Vagina (tissue), 2 donors: ENCODE data around the gene NDUFA6. TPM values are rescaled to one million over a fixed set of nuclear protein-coding genes. Genes with fewer than 3 reads are reported as not detected.

Experiments used
- DNase-seq, 2 donors: peaks; one replicate each; pipeline ENCODE4 v3.0.0-alpha.2; 2017; ENCODE audit errors: extremely low spot score in 2 of 2
- H3K27ac ChIP-seq: fragments of 200-600 bp; sonication (generic); one replicate; pipeline ENCODE4 v1.5.1; 2019
- H3K27me3 ChIP-seq: fragments of 200-600 bp; sonication (generic); one replicate; pipeline ENCODE4 v1.5.1; 2019
- H3K36me3 ChIP-seq, 2 donors: fragments of 200-600 bp; sonication (generic); one replicate each; pipeline ENCODE4 v1.5.1; 2017 to 2019
- H3K4me1 ChIP-seq: fragments of 200-600 bp; sonication (generic); one replicate; pipeline ENCODE4 v1.5.1; 2019
- H3K4me3 ChIP-seq, 2 donors: fragments of 200-600 bp; sonication (generic); 1 replicate in 1 of 2; 2 replicates in 1 of 2; pipeline ENCODE4 v1.5.1; 2016 to 2019
- H3K9me3 ChIP-seq: fragments of 200-600 bp; sonication (generic); one replicate; pipeline ENCODE4 v1.5.1; 2019
- POLR2A ChIP-seq, 2 donors: fragments of 450-650 bp; IDR thresholded peaks; one replicate each; pipeline ENCODE4 v1.6.1; 2017; ENCODE audit warnings: antibody characterized with exemption in 2 of 2, mild to moderate bottlenecking in 2 of 2, moderate library complexity in 2 of 2
- POLR2AphosphoS5 ChIP-seq, 2 donors: sonication (generic); formaldehyde crosslinking; IDR thresholded peaks; one replicate each; pipeline ENCODE4 v1.9.0; 2017; ENCODE audit warnings: antibody characterized with exemption in 2 of 2, mild to moderate bottlenecking in 2 of 2, low read depth in 1 of 2; ENCODE audit not compliant: insufficient read depth in 1 of 2
- intact Hi-C: fragments of 100-400 bp; cut with DNase I; formaldehyde crosslinking; loops from one replicate; pipeline ENCODE4 v1.15.1; 2023
- small RNA-seq: library from RNA; depleted of rRNA; stranded (forward); fragments of <200 nt; gene quantifications from one replicate; pipeline ENCODE3, GENCODE V24; 2016
- total RNA-seq: library from RNA; depleted of rRNA; stranded (reverse); fragments of >200 nt; gene quantifications from one replicate; pipeline ENCODE4 v1.2.3, GENCODE V29; 2016
- TF ChIP-seq, protein P1 (sequence below), 3 experiments: fragments of 450-650 bp in 2 of 3; fragments of 200-600 bp in 1 of 3; sonication (generic) in 1 of 3; IDR thresholded peaks; one replicate each; pipeline ENCODE4 v1.5.1; 2017 to 2019; ENCODE audit warnings: antibody characterized with exemption in 3 of 3, mild to moderate bottlenecking in 2 of 3, moderate library complexity in 2 of 3

Gene NDUFA6
- total RNA-seq, 1 donor from 2014 or later, result 42.0 TPM

DNA sequence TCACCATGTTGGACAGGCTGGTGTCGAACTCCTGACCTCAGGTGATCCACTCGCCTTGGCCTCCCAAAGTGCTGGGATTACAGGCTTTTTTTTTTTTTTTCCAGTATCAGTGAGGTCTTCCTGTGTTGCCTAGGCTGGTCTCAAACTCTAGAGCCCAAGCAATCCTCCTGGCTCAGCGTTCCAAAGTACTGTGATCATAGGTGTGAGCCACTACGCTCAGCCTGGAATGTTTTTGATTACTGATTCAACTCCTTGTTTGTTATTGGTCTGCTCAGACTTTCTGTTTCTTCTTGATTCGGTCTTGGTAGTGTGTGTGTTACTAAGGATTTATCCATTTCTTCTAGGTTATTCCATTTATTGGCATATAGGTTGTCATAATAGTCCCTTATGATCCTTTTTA is 51.3 kb downstream of the NDUFA6 start:
- intact Hi-C loops, result no loop called here
- Histone ChIP-seq H3K36me3 (no peaks in the 10 kb centered on the region), H3K4me3 (no peak overlapping the region), H3K27ac (no peak overlapping the region), H3K9me3 (peaks cover 6% of the 10 kb centered on the region), H3K27me3 (no peaks in the 10 kb centered on the region), H3K4me1 (no peaks in the 10 kb centered on the region)
- DNase-seq, result no peak
- TF ChIP-seq POLR2A (IDR thresholded peaks at IDR 0.05) (no peak), POLR2AphosphoS5 (IDR thresholded peaks at IDR 0.05; ENCODE audit: insufficient read depth in 1 of 2, low read depth in 1 of 2) (no peak)
- TF ChIP-seq, protein P1, sequence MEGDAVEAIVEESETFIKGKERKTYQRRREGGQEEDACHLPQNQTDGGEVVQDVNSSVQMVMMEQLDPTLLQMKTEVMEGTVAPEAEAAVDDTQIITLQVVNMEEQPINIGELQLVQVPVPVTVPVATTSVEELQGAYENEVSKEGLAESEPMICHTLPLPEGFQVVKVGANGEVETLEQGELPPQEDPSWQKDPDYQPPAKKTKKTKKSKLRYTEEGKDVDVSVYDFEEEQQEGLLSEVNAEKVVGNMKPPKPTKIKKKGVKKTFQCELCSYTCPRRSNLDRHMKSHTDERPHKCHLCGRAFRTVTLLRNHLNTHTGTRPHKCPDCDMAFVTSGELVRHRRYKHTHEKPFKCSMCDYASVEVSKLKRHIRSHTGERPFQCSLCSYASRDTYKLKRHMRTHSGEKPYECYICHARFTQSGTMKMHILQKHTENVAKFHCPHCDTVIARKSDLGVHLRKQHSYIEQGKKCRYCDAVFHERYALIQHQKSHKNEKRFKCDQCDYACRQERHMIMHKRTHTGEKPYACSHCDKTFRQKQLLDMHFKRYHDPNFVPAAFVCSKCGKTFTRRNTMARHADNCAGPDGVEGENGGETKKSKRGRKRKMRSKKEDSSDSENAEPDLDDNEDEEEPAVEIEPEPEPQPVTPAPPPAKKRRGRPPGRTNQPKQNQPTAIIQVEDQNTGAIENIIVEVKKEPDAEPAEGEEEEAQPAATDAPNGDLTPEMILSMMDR (IDR thresholded peaks at IDR 0.05), result no peak

Small RNAs within 50 kb of the gene (small RNA-seq; reads per million reads assigned to genes)
- not detected for gene SNORD13P1

Other genes starting within 250 kb of the NDUFA6 start
- gene SHISA8, start 175.7 kb downstream of the NDUFA6 start, total RNA-seq, result not detected
- not detected for gene TNFRSF13C, start 164.0 kb downstream of the NDUFA6 start, total RNA-seq
- not detected for gene CENPM, start 143.6 kb downstream of the NDUFA6 start, total RNA-seq
- 1.5 TPM for gene SEPTIN3, start 121.3 kb downstream of the NDUFA6 start, total RNA-seq
- 2.0 TPM for gene WBP2NL, start 92.0 kb downstream of the NDUFA6 start, total RNA-seq
- gene NAGA, start 20.0 kb downstream of the NDUFA6 start, total RNA-seq, result 28.2 TPM
- 14.2 TPM for gene PHETA2, start 16.5 kb downstream of the NDUFA6 start, total RNA-seq
- 40.3 TPM for gene SMDT1, start 11.1 kb downstream of the NDUFA6 start, total RNA-seq
- 1.7 TPM for gene CYP2D6, start 40.0 kb upstream of the NDUFA6 start, total RNA-seq
- 30.4 TPM for gene TCF20, start 179.9 kb upstream of the NDUFA6 start, total RNA-seq